ENCODE data around the gene RASL11B. TPM values are rescaled to one million over a fixed set of nuclear protein-coding genes. Genes with fewer than 3 reads are reported as not detected.

The RASL11B gene
- total and polyA plus RNA-seq, 2 donors (not counting 3 experiments of a cell fraction or from before 2014, with no cell fraction given): 0.83 TPM; not detected in 1

- DNase-seq (ENCODE audit: low read depth, low spot score) (no peak), FAIRE-seq (no peak)
- Histone ChIP-seq H3K4me1 (ENCODE audit: control insufficient read depth, extremely low read depth, insufficient read depth, low read length) (no peaks in the 10 kb centered on the region), H3K9ac (replicated peaks; ENCODE audit: extremely low read depth, insufficient read depth, low read length) (no peak overlapping the region), H3K27ac (ENCODE audit: insufficient read depth, low read depth, low read length) (no peak overlapping the region), H3K36me3 (ENCODE audit: control insufficient read depth in 2 of 2, extremely low read depth in 1 of 2, insufficient read depth in 2 of 2, low read length in 2 of 2) (no peaks in the 10 kb centered on the region), H2AFZ (ENCODE audit: low read depth, low read length) (no peak overlapping the region), H3K9me3 (replicated peaks; ENCODE audit: control insufficient read depth, insufficient read depth, low read length) (no peaks in the 10 kb centered on the region), H3K27me3 (ENCODE audit: control insufficient read depth in 2 of 2, insufficient read depth in 2 of 2, low read length in 2 of 2) (no peaks in the 10 kb centered on the region), H3K9me1 (replicated peaks; ENCODE audit: control insufficient read depth, extremely low read depth, insufficient read depth, low read length) (no peaks in the 10 kb centered on the region), H4K20me1 (replicated peaks; ENCODE audit: control insufficient read depth, extremely low read depth, insufficient read depth, low read length) (no peaks in the 10 kb centered on the region), H3K79me2 (ENCODE audit: control insufficient read depth, insufficient read depth, low read length) (no peaks in the 10 kb centered on the region), H3K4me2 (ENCODE audit: insufficient read depth, low read length) (no peak overlapping the region), H3K4me3 (replicated peaks in 1 of 3; ENCODE audit: insufficient read depth in 1 of 3, low read depth in 1 of 3, low read length in 3 of 3) (no peak overlapping the region)
- intact Hi-C loops (cut with micrococcal nuclease): no loop called here
- dilution Hi-C loops (cut with MboI; ENCODE audit: extremely low pct_ligation_motif_present, low sequenced_read_pairs): no loop called here
- ChIA-PET POLR2A (no interaction called here), CTCF (no interaction called here)
- no TSS peak for BruUV-seq (replicated peaks)
- no peak for TF ChIP-seq EZH2 (IDR thresholded peaks at IDR 0.05; ENCODE audit: borderline replicate concordance, low read depth, low read length, severe bottlenecking)
- TF ChIP-seq JUN (IDR thresholded peaks at IDR 0.05; ENCODE audit: borderline replicate concordance, insufficient read depth, insufficient read length, low read depth): no peak
- TF ChIP-seq MAX (IDR thresholded peaks at IDR 0.05; ENCODE audit: insufficient read depth, insufficient read length): no peak
- no peak for TF ChIP-seq MYC (IDR thresholded peaks at IDR 0.05; ENCODE audit: low read depth, low read length)
- no peak for TF ChIP-seq FOS (IDR thresholded peaks at IDR 0.05; ENCODE audit: borderline replicate concordance, insufficient read depth, low read length)
- no peak for TF ChIP-seq POLR2AphosphoS5 (IDR thresholded peaks at IDR 0.05; ENCODE audit: insufficient read depth, low read depth, low read length)
- no peak for TF ChIP-seq CTCF (IDR thresholded peaks at IDR 0.05; ENCODE audit: extremely low read depth in 1 of 2, insufficient read depth in 1 of 2, low read depth in 1 of 2, low read length in 2 of 2)
- TF ChIP-seq POLR2A (IDR thresholded peaks at IDR 0.05; ENCODE audit: low read depth, low read length): no peak
- TF ChIP-seq GATA2 (IDR thresholded peaks at IDR 0.05; ENCODE audit: insufficient read depth, insufficient read length, low read depth, low read length): no peak
Measured at GRCh38 chr4:52823702-52824092, 38.4 kb upstream of the RASL11B start.
